ENCODE measurements around the gene ASCL5.

ASCL5 gene

GRCh38 chr1:201080135-201080534 lies 46.8 kb downstream of the ASCL5 start:
- no peak for DNase-seq

- DNase-seq, result no peak
Measured at GRCh38 chr1:201077736-201078135, 49.2 kb downstream of the ASCL5 start.

- DNase-seq, result no peak
Measured at GRCh38 chr1:201077116-201077515, 49.9 kb downstream of the ASCL5 start.

- DNase-seq, result no peak
Measured at GRCh38 chr1:201076092-201076491, 50.9 kb downstream of the ASCL5 start.

DNA sequence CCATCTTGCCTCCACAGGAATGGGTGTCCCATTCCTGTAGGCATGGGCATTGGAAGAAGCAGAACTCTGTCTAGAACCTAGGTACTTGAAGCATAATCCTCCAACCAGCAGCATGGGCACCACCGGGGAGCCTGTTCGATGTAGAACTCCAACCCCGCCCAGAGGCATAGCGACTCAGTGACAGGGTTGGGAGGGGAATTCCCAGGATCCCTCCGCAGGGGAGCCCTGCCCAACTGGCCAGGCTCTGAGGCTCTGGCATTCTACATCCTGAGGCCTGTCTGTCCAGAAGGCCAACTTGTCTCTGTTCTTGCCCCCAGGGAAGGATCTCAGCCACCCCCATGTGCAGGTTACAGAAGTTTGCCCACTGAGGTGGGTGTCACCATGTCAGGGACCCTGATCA lies 53.0 kb downstream of the ASCL5 start:
- no peak for DNase-seq

- no peak for DNase-seq
Measured at GRCh38 chr1:201072922-201073321, 54.1 kb downstream of the ASCL5 start.

- no peak for DNase-seq
Measured at GRCh38 chr1:201072149-201072548, 54.8 kb downstream of the ASCL5 start.

- DNase-seq, result no peak
Measured at GRCh38 chr1:201069636-201070035, 57.3 kb downstream of the ASCL5 start.

GRCh38 chr1:201068976-201069375 lies 58.0 kb downstream of the ASCL5 start:
- DNase-seq, result no peak

DNA sequence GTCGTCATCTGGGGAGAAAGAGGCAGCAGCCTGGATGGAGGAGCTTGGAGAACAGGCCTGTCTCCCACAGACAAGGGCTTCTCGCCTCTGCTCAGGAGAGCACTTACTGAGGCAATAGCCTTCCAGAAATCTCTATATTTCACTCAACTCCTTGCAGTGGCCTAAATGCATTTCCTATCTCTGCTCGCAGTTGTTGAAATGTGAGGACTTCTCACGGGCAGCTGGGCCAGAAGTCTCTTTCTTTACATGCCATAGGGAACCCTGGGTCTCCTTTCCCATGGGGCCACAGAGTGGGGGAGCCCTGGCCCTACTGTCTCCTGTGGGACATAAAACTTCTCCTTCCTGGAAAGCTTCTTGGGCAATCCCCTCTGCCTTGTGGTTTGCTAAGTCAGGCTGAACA lies 60.0 kb downstream of the ASCL5 start:
- no peak for DNase-seq

- no peak for DNase-seq
Measured at GRCh38 chr1:201065686-201066085, 61.3 kb downstream of the ASCL5 start.

- no peak for DNase-seq
Measured at GRCh38 chr1:201064806-201065205, 62.2 kb downstream of the ASCL5 start.
